HCT116 (cell line): ENCODE results near the gene POLDIP2. TPM values are rescaled to one million over a fixed set of nuclear protein-coding genes. Genes with fewer than 3 reads are reported as not detected.

ENCODE experiments used
- ATAC-seq: fragments of 200-7000 bp; cut with Tn5 transposase; 2 replicates; pipeline ENCODE4 v1.9.1; 2020; ENCODE audit warnings: mild to moderate bottlenecking, moderate library complexity
- BruUV-seq: library from RNA; stranded (reverse); fragments of 400-500 nt; replicated peaks from 2 replicates; lab custom pipeline; 2021; lab: Mats Ljungman, UMichigan
- CTCF ChIA-PET: fragments of 300-600 bp; sonication (Branson Sonifier 250); formaldehyde crosslinking; loops from one replicate; lab custom pipeline; 2021; ENCODE audit warnings: antibody characterized with exemption; lab: Charles Lee
- POLR2A ChIA-PET: fragments of 300-600, 350-600 bp; sonication (Branson Sonifier 250); formaldehyde crosslinking; loops from one replicate; lab custom pipeline; 2021; ENCODE audit warnings: antibody characterized with exemption; lab: Charles Lee
- RAD21 ChIA-PET, 2 experiments: fragments of 300-600 bp; sonication (Branson Sonifier 250); formaldehyde crosslinking; loops; one replicate each; lab custom pipeline; 2023; ENCODE audit warnings: low total read pairs in 2 of 2; ENCODE audit not compliant: uncharacterized antibody in 2 of 2, unreplicated experiment in 2 of 2, low non-redundant PET in 1 of 2; lab: Charles Lee
- DNase-seq: peaks from one replicate; pipeline ENCODE4 v3.0.0-alpha.2; 2010; ENCODE audit warnings: low read depth, low spot score
- H2AFZ ChIP-seq: fragments of 200-600 bp; shearing (Covaris generic), sonication (generic); 2 replicates; pipeline ENCODE4 v1.6.1; 2017; ENCODE audit warnings: low read depth, mixed run types, mixed read lengths, antibody characterized with exemption, low read length; ENCODE audit not compliant: poor library complexity, severe bottlenecking
- H3K27ac ChIP-seq: 2 replicates; pipeline ENCODE4 v1.5.1; 2012; ENCODE audit warnings: low read depth, low read length
- H3K27me3 ChIP-seq: fragments of 200-600 bp; sonication (generic); 2 replicates; pipeline ENCODE4 v1.6.1; 2016; ENCODE audit warnings: mixed run types, low read length, mixed read lengths; ENCODE audit not compliant: insufficient read depth
- H3K36me3 ChIP-seq, 2 experiments: fragments of 200-500 bp in 1 of 2; fragments of 200-600 bp in 1 of 2; sonication (Bioruptor generic) in 1 of 2; sonication (generic) in 1 of 2; 2 replicates each; pipeline versions ENCODE4 v1.5.1 to v1.6.1; 2014 to 2016; ENCODE audit warnings: low read length in 2 of 2, inconsistent platforms in 1 of 2, mixed read lengths in 1 of 2, mixed run types in 1 of 2; ENCODE audit not compliant: insufficient read depth in 2 of 2, control insufficient read depth in 1 of 2
- H3K4me1 ChIP-seq, 2 experiments: fragments of 200-600 bp in 1 of 2; sonication (generic) in 1 of 2; 2 replicates each; pipeline versions ENCODE4 v1.5.1 to v1.6.1; 2012 to 2017; ENCODE audit warnings: low read length in 2 of 2, inconsistent platforms in 1 of 2, mild to moderate bottlenecking in 1 of 2, mixed read lengths in 1 of 2, mixed run types in 1 of 2, moderate library complexity in 1 of 2; ENCODE audit not compliant: insufficient read depth in 2 of 2, control insufficient read depth in 1 of 2
- H3K4me2 ChIP-seq: fragments of 200-600 bp; sonication (generic); 2 replicates; pipeline ENCODE4 v1.6.1; 2017; ENCODE audit warnings: mixed run types, low read length, mixed read lengths
- H3K4me3 ChIP-seq, 2 experiments: fragments of 200-600 bp in 1 of 2; sonication (generic) in 1 of 2; replicated peaks in 1 of 2; 2 replicates each; pipeline ENCODE4 v1.5.1; 2011 to 2016; ENCODE audit warnings: low read length in 2 of 2, control low read depth in 1 of 2, low read depth in 1 of 2, mild to moderate bottlenecking in 1 of 2, mixed read lengths in 1 of 2, mixed run types in 1 of 2
- H3K79me2 ChIP-seq: fragments of 200-600 bp; sonication (generic); 2 replicates; pipeline ENCODE4 v1.6.1; 2017; ENCODE audit warnings: mild to moderate bottlenecking, mixed run types, low read length, moderate library complexity, mixed read lengths; ENCODE audit not compliant: insufficient read depth
- H3K9ac ChIP-seq: fragments of 200-600 bp; sonication (generic); 2 replicates; pipeline ENCODE4 v1.6.1; 2016; ENCODE audit warnings: low read length, mixed read lengths
- H3K9me2 ChIP-seq: fragments of 200-600 bp; sonication (generic), shearing (Covaris generic); 2 replicates; pipeline ENCODE4 v1.6.1; 2017; ENCODE audit warnings: mixed run types, mild to moderate bottlenecking, moderate library complexity; ENCODE audit not compliant: insufficient read depth
- H3K9me3 ChIP-seq, 2 experiments: fragments of 200-500 bp in 1 of 2; fragments of 200-600 bp in 1 of 2; sonication (Bioruptor generic) in 1 of 2; sonication (generic) in 1 of 2; 2 replicates each; pipeline ENCODE4 v1.6.1; 2014 to 2017; ENCODE audit warnings: low read length in 2 of 2, mixed read lengths in 2 of 2, inconsistent platforms in 1 of 2, low read depth in 1 of 2, mild to moderate bottlenecking in 1 of 2, mixed run types in 1 of 2, moderate library complexity in 1 of 2; ENCODE audit not compliant: control insufficient read depth in 1 of 2, insufficient read depth in 1 of 2
- H4K20me1 ChIP-seq: fragments of 200-600 bp; sonication (generic), shearing (Covaris generic); 2 replicates; pipeline ENCODE4 v1.6.1; 2017; ENCODE audit warnings: mixed run types, mild to moderate bottlenecking, moderate library complexity; ENCODE audit not compliant: insufficient read depth
- CBX3 ChIP-seq: IDR thresholded peaks from 2 replicates; pipeline ENCODE4 v1.6.1; 2012; ENCODE audit warnings: low read depth
- CEBPB ChIP-seq: IDR thresholded peaks from 2 replicates; pipeline ENCODE4 v1.6.1; 2012; ENCODE audit warnings: low read depth
- EGR1 ChIP-seq: IDR thresholded peaks from 2 replicates; pipeline ENCODE4 v1.6.1; 2012; ENCODE audit warnings: low read depth
- ELF1 ChIP-seq: IDR thresholded peaks from 2 replicates; pipeline ENCODE4 v1.6.1; 2012; ENCODE audit warnings: low read depth, borderline replicate concordance
- EZH2 ChIP-seq: fragments of 200-600 bp; sonication (generic); IDR thresholded peaks from 2 replicates; pipeline ENCODE4 v1.6.1; 2017; ENCODE audit warnings: antibody characterized with exemption, mixed run types
- FOSL1 ChIP-seq: IDR thresholded peaks from 2 replicates; pipeline ENCODE4 v1.6.1; 2012; ENCODE audit warnings: low read depth
- POLR2A ChIP-seq: IDR thresholded peaks from 2 replicates; pipeline ENCODE4 v1.7.0; 2011; ENCODE audit warnings: borderline replicate concordance; ENCODE audit not compliant: insufficient read depth, insufficient read length; ENCODE audit errors: extremely low read depth
- POLR2AphosphoS5 ChIP-seq: IDR thresholded peaks from 2 replicates; pipeline ENCODE4 v1.6.1; 2011; ENCODE audit warnings: mild to moderate bottlenecking, low read depth, low read length, moderate library complexity
- SIN3A ChIP-seq: IDR thresholded peaks from 2 replicates; pipeline ENCODE4 v1.6.1; 2012; ENCODE audit warnings: low read depth
- TCF7L2 ChIP-seq: IDR thresholded peaks from 2 replicates; pipeline ENCODE4 v1.7.0; 2011; ENCODE audit warnings: borderline replicate concordance, inconsistent platforms; ENCODE audit not compliant: insufficient read depth, insufficient read length; ENCODE audit errors: extremely low read depth
- YY1 ChIP-seq: IDR thresholded peaks from 2 replicates; pipeline ENCODE4 v1.6.1; 2011; ENCODE audit warnings: low read length, low read depth, moderate library complexity, mild to moderate bottlenecking; ENCODE audit not compliant: insufficient replicate concordance; ENCODE audit errors: extremely low read depth
- ZFX ChIP-seq: fragments of 450-650 bp; IDR thresholded peaks from 2 replicates; pipeline ENCODE4 v1.6.1; 2017
- intact Hi-C: fragments of 100-400 bp; cut with micrococcal nuclease; formaldehyde crosslinking; loops from 2 replicates; pipeline ENCODE4 v1.10.0; 2022
- total RNA-seq: library from RNA; stranded (reverse); gene quantifications from one replicate; pipeline ENCODE4 v1.2.1, GENCODE V29; 2021; ENCODE audit not compliant: unreplicated experiment
- TF ChIP-seq, protein P1 (sequence below): IDR thresholded peaks from 2 replicates; pipeline ENCODE4 v1.6.1; 2011; ENCODE audit warnings: mild to moderate bottlenecking, low read length, moderate library complexity; ENCODE audit not compliant: insufficient replicate concordance; ENCODE audit errors: extremely low read depth
- TF ChIP-seq, protein P2 (sequence below): IDR thresholded peaks from 2 replicates; pipeline ENCODE4 v1.6.1; 2012; ENCODE audit warnings: low read depth

The POLDIP2 gene
- total RNA-seq, 1 experiment from 2014 or later = 78.0 TPM

DNA sequence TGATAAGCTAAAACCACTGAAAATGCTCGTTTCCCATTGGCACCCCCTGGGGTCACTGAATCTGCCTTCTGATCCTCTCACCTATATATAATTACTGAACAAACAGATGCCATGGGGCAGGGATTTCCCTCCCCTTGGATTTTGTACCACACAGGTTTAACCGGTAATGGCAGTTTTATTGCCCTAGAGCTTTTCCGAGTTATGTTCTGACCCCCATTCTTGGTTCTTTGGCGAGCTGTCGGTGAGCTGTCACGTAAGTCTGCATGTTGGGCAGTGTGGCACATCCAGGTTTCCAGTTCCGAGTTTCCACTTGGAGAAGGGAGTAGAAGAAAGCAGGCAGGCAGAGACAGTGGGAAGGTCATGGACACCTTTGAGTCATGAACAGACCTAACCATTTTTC is 31.2 kb downstream of the POLDIP2 start:
- DNase-seq = no peak
- CTCF ChIA-PET = no interaction called here
- Histone ChIP-seq H3K9me2 (no peaks in the 10 kb centered on the region), H4K20me1 (no peaks in the 10 kb centered on the region)
- no TSS peak for BruUV-seq
- TF ChIP-seq CEBPB (no peak), POLR2AphosphoS5 (no peak), TCF7L2 (no peak), EGR1 (no peak), CBX3 (no peak), ZFX (no peak), ELF1 (no peak), FOSL1 (no peak), YY1 (no peak), SIN3A (no peak), POLR2A (no peak), EZH2 (no peak)
- TF ChIP-seq, protein P1, sequence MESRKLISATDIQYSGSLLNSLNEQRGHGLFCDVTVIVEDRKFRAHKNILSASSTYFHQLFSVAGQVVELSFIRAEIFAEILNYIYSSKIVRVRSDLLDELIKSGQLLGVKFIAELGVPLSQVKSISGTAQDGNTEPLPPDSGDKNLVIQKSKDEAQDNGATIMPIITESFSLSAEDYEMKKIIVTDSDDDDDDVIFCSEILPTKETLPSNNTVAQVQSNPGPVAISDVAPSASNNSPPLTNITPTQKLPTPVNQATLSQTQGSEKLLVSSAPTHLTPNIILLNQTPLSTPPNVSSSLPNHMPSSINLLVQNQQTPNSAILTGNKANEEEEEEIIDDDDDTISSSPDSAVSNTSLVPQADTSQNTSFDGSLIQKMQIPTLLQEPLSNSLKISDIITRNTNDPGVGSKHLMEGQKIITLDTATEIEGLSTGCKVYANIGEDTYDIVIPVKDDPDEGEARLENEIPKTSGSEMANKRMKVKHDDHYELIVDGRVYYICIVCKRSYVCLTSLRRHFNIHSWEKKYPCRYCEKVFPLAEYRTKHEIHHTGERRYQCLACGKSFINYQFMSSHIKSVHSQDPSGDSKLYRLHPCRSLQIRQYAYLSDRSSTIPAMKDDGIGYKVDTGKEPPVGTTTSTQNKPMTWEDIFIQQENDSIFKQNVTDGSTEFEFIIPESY = no peak
- TF ChIP-seq, protein P2, sequence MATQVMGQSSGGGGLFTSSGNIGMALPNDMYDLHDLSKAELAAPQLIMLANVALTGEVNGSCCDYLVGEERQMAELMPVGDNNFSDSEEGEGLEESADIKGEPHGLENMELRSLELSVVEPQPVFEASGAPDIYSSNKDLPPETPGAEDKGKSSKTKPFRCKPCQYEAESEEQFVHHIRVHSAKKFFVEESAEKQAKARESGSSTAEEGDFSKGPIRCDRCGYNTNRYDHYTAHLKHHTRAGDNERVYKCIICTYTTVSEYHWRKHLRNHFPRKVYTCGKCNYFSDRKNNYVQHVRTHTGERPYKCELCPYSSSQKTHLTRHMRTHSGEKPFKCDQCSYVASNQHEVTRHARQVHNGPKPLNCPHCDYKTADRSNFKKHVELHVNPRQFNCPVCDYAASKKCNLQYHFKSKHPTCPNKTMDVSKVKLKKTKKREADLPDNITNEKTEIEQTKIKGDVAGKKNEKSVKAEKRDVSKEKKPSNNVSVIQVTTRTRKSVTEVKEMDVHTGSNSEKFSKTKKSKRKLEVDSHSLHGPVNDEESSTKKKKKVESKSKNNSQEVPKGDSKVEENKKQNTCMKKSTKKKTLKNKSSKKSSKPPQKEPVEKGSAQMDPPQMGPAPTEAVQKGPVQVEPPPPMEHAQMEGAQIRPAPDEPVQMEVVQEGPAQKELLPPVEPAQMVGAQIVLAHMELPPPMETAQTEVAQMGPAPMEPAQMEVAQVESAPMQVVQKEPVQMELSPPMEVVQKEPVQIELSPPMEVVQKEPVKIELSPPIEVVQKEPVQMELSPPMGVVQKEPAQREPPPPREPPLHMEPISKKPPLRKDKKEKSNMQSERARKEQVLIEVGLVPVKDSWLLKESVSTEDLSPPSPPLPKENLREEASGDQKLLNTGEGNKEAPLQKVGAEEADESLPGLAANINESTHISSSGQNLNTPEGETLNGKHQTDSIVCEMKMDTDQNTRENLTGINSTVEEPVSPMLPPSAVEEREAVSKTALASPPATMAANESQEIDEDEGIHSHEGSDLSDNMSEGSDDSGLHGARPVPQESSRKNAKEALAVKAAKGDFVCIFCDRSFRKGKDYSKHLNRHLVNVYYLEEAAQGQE = no peak
- TF ChIP-seq, all 23 proteins: peak for 0
- no peak for ATAC-seq
- intact Hi-C loops = no loop called here
- Histone ChIP-seq H3K79me2 (peaks cover 54% of the 10 kb centered on the region), H3K4me2 (no peak overlapping the region), H2AFZ (no peak overlapping the region), H3K36me3 (peaks cover 14 to 26% of the 10 kb centered on the region in 2 experiments; a peak in 3 of 4 replicates), H3K9me3 (no peaks in the 10 kb centered on the region), H3K4me3 (no peak overlapping the region), H3K27me3 (no peaks in the 10 kb centered on the region), H3K4me1 (no peaks in the 10 kb centered on the region), H3K27ac (no peak overlapping the region), H3K9ac (no peak overlapping the region)
- ChIA-PET RAD21 (no interaction called here), POLR2A (interaction anchor here (1.9 kb wide), 1 partner anchor 9 kb away, joined by 6 read pairs; the partner anchor contains the start of genes IFT20 and TNFAIP1)
